GM21390 (cell line): ENCODE data around the gene ADORA3.
A peak's percentile ranks its signal among the peaks of the same experiment; 100 is the strongest.

ENCODE experiments used
- ATAC-seq: cut with Tn5 transposase; IDR thresholded peaks from one replicate; pipeline ENCODE4 v1.9.1; 2021; ENCODE audit not compliant: unreplicated experiment

Gene ADORA3

DNA sequence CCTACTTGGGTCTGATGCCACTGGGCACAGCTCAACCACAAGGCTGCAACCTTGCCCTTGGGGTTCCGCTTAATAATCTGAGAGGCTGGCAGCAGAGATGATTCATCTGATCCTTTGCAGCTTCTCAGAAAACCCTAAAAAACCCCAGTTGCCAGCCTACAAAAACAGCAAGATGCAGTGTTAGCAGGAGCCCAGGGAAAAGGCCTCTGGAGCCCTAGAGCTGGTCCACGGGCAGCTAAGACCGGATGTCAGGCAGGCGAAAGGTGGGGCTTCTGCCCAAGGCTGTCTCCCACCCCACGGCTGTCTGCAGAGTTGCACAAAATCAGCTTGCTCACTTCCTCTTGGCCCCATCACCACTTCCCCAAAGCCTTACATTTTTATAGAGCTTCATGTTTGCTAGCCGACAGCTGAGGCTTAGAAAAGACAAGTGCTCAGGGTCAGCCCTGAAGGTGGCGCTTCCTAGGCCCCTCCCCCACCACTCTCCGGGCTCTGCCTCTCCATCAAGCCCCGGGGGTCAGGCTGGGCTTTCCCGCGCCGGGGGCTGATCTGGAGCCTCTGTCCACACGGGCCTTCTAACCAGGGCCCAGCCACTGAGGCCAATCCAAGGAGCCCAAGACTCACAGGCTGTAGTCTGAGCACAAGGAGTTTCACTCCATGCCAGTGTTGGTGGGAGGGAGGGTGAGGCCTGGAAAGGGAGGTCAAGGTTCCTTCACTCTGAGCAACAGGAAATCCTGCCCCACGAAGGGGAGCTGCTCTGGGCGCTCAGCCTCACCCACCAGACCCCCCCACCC is 4.2 kb upstream of the ADORA3 start:
- peak; percentile 42 for ATAC-seq

- no peak for ATAC-seq
Measured at GRCh38 chr1:111506561-111506960, 3.1 kb upstream of the ADORA3 start.

DNA sequence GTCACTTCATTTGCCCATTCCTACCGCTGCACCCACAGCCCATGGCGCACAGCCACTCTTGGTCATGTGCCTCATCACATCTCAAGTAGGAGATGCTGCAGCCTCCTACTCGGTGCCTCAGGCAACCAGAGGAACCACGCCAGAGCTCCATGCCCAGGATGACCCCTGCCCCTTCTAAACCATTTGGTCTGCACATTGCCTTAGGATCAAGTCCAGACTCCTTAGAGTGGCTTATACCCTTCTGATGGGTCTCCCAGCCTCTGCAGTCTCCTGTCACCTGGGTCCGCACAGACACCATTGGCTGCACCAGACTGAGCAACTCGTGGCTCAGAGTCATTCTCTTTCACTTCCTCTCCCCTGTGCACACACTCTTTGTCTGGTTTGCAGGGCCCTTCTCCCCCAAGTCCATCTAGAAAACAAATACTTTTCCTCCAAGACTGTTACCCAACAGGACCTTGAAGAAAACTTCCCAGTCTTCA is 2.2 kb upstream of the ADORA3 start:
- ATAC-seq, result peak; percentile 60

DNA sequence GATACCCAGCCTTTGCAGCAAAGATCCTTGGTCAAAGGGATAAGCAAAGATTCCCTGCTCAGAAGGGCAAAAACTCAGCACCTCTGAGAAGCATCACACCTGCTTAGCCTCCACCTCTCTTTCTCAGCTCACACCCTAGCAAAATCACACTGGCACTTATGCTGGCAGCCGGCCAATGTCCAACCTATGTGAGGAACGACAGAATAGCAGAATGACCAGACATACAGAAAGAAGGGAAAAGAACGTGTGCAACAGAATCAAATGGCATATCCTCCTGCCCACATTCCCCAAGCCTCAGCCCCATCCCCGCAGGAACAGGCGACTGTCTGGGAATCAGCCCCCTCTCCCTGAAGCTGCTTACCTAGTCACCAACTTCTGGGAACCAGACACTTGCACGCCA is 664 bp upstream of the ADORA3 start:
- ATAC-seq, result no peak

DNA sequence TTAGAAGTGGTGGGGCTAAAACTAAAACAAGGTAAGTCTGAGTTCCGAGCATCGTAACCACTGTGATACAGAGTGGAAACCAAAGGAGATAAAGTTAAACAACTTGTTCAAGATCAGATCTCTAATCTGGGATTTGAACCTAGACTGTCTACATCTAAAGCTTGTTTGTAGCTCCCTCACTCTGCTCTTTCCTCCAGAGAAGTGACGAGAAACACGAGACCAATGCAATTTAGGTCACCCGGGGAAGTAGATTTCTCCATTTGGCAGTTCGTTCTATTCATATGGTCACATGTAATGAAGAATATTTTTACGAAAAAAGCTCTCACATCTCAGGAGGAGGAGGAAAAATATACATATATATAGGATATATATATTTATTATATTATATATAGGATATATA is 1.8 kb downstream of the ADORA3 start:
- no peak for ATAC-seq

- ATAC-seq, result no peak
Measured at GRCh38 chr1:111499026-111499785, 4.2 kb downstream of the ADORA3 start.

DNA sequence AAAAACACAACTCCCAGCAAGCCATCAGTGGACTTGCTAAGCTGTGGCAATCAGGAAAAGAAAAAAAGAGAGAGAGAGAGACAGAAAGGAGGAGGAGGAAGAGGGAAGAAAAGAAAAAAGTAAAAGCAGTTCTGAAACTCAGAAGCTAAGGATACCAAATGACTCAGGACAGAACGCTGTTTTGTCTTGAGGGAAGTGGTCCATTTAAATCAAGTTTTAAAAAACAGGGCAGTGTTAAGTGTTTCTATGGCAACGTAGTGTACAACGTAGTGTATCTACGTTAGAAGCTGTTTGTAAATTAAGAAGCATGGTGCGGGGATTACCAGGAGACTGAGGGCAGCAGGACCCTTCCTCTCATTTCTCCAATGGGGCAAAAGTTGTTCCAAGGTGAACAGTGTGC is 5.8 kb downstream of the ADORA3 start:
- ATAC-seq, result no peak

GRCh38 chr1:111496398-111496797 is 7.0 kb downstream of the ADORA3 start:
- no peak for ATAC-seq

- no peak for ATAC-seq
Measured at GRCh38 chr1:111491070-111491469, 12.4 kb downstream of the ADORA3 start.

- no peak for ATAC-seq
Measured at GRCh38 chr1:111490220-111490619, 13.2 kb downstream of the ADORA3 start.

DNA sequence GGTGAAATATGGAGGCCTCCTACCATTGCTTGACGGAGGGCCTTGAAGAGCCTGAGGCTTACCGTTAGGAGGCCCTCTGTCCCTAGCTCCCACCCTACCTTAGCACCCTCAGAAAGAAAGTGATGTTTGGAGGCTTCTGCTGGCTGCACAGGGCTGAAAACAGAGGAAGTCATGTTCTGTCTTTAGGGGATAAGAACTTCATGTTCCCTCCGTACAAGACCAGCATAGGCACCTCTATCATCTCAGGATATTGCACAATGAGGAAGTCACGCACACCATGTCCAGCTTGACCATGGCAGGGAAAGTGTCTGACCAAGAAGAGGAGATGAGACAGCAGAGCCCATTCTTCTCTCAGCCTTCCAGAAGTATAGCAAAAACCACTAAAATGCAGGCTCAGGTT is 13.8 kb downstream of the ADORA3 start:
- ATAC-seq, result no peak

GRCh38 chr1:111488669-111489068 is 14.8 kb downstream of the ADORA3 start:
- ATAC-seq, result no peak

DNA sequence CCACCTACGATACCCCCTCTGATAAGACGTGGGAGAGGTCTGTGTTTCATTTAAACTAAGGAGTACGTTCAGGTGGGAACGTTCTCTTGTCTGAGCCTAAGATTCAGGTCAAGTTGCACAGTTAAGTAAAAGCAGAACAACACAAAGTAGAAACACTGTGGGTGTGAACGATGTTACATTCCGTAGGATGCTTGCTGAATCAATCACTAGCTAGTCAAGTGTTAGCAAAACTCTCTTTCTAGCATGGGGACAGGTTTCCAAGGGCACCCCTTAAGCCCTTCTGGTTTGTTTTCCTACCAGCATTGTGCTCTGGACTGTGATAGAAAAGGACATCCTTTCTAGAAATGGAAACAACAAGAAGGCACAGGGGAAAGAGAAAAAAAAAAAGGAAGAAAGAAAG is 16.3 kb downstream of the ADORA3 start:
- ATAC-seq, result no peak

- ATAC-seq, result no peak
Measured at GRCh38 chr1:111486431-111486830, 17.0 kb downstream of the ADORA3 start.

DNA sequence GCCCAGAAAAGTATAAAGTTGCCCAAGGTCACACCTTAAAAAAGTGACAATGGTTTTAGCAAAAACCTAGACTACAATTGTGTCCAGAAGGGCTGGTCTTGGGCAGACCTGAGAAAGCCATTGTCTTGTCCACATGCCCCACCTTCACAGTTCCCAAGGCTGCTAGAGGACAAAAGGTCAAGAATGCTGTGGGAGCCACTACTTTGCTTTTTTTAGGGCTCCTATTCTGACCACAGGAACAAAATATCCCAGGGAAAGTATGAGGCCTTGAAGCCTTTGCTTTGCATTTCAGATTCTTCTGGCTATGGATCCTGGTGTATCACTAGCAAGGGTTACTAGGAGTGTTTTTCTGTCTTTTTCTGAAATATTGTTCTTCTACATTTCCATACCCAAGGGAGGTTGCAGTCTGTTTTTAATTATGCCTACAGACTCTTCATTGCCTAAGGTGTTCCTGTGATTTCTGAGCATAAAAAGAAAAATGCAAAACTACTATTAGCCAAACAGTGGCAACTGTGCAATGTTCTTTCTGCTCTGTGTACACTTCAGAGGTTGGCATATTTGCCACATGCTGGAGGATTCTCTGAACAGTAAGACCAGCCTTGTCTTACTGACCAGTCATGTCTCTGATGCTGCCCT is 18.9 kb downstream of the ADORA3 start:
- ATAC-seq, result no peak

DNA sequence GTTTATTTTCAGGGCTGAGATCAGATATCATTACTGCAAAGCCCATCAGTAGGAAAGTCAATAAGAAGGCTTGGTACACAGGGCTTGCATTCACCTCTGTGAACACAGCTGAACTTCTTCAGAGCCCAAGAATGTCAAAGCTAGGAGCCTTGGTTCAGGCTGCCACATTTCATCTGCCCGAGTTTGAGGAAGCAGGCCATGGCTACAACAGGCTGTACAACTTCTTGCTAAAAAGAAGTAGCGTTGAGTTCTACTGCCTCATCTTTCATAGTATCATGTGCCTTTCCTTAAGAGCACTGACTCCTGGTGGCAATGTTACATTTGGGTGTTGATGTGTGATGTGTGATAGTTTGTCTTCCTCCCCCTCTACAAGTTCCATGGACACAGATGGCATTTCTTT is 19.6 kb downstream of the ADORA3 start:
- ATAC-seq, result no peak

- ATAC-seq, result no peak
Measured at GRCh38 chr1:111483166-111483565, 20.3 kb downstream of the ADORA3 start.

GRCh38 chr1:111481387-111482221 is 21.8 kb downstream of the ADORA3 start:
- no peak for ATAC-seq

GRCh38 chr1:111480674-111481073 is 22.8 kb downstream of the ADORA3 start:
- no peak for ATAC-seq

- peak; percentile 75 for ATAC-seq
Measured at GRCh38 chr1:111476761-111477309, 26.6 kb downstream of the ADORA3 start.

DNA sequence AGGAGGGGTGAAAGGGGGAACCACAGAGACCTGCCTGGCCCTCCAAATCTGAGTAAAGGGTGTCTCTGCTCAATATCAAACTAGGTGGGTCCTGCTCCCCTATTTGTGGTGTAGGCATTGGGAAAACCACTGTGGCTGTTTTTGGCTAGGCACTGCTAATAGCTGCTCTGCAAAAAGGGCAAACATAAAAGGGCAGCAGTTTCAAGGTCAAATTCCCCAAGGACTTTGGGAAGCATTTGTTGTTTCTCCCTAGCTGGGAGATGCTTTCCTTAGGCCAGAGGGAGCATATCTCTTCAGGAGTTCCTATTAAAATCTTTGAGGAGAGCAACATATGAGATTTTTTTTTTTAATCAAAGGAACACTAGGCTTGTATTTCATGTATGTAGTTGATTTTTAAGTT is 27.2 kb downstream of the ADORA3 start:
- no peak for ATAC-seq
